Measurements from ENCODE around the gene PTPRD.

GRCh38 chr9:10443181-10443867 lies 169.5 kb downstream of the PTPRD start:
- TF ChIP-seq POLR2A (IDR thresholded peaks at IDR 0.05; ENCODE audit: borderline replicate concordance, extremely low read depth, insufficient read depth, insufficient read length) (no peak), CTCF (IDR thresholded peaks at IDR 0.05 in 2 of 3, conservative IDR thresholded peaks at IDR 0.05 in 1 of 3; ENCODE audit: borderline replicate concordance in 1 of 3, insufficient read depth in 1 of 3, low read depth in 2 of 3, low read length in 2 of 3) (no peak), EZH2 (IDR thresholded peaks at IDR 0.05) (no peak), CEBPB (IDR thresholded peaks at IDR 0.05; ENCODE audit: low read depth) (no peak), EGR1 (IDR thresholded peaks at IDR 0.05; ENCODE audit: low read depth) (no peak), POLR2AphosphoS5 (IDR thresholded peaks at IDR 0.05; ENCODE audit: low read depth, low read length) (no peak), EZH2phosphoT487 (IDR thresholded peaks at IDR 0.05; ENCODE audit: borderline replicate concordance) (no peak), REST (IDR thresholded peaks at IDR 0.05; ENCODE audit: low read depth) (no peak), RAD21 (IDR thresholded peaks at IDR 0.05; ENCODE audit: low read depth) (no peak), MAX (IDR thresholded peaks at IDR 0.05) (no peak), ZBTB33 (IDR thresholded peaks at IDR 0.05; ENCODE audit: extremely low read depth, insufficient replicate concordance, low read length) (no peak)
